Activated naive CD8-positive, alpha-beta T cell treated with anti-CD3 and anti-CD28 coated beads, Interleukin-2, amount 50 U/mL, for 16 hours (primary cell): Measurements from ENCODE around the gene LSM4.
"Not testable (repeated sequence)": the region's sequence is repeated elsewhere in the genome, so short reads cannot be mapped to it uniquely, and the experiment has no call there.

ENCODE experiments used
- DNase-seq: peaks from one replicate; pipeline ENCODE4 v3.0.0-alpha.2; 2020; ENCODE audit warnings: low read depth, low spot score

The LSM4 gene

DNA sequence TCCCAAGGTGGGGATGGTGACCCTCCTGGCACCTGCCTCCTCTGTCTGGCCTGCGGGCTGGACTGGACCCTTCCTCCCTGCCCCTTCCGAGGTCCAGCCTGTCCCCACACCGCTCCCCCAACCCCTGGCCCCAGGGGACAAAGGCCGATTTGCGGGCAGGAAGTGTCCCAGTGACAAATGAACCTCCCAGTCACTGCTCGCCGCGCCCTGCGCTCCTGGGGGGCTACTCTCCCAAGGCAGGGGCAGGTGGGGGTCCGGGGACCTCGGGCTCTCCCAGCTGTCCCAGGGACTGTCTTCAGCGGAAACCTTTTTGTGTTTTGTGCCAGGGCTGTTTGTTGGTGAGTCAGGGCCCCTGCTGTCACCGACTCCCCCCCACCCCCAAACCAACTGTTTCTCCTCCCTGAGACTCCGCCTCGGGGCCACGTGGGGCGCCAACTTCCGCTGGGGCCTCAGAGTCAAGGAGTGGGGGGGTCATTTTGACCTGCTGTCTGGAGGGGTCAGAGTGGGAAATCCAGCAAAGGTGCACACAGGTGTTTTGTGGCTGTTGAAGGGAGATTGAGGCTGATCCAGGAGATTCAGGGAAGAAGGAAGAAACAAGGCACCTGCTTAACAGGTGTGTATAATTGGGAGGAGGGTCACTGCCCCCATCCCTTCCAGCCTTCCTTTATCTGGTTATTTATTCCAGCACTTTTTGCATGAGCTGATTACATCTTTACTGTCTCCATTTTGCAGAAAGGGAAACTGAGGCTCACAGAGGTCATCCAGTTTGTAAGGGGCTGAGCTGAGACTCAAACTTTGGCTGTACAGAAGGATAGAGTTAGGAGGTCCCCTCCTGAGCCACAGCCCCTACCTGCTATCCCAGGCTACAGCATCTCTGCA, 18.4 kb upstream of the LSM4 start:
- DNase-seq = peak; percentile 51

DNA sequence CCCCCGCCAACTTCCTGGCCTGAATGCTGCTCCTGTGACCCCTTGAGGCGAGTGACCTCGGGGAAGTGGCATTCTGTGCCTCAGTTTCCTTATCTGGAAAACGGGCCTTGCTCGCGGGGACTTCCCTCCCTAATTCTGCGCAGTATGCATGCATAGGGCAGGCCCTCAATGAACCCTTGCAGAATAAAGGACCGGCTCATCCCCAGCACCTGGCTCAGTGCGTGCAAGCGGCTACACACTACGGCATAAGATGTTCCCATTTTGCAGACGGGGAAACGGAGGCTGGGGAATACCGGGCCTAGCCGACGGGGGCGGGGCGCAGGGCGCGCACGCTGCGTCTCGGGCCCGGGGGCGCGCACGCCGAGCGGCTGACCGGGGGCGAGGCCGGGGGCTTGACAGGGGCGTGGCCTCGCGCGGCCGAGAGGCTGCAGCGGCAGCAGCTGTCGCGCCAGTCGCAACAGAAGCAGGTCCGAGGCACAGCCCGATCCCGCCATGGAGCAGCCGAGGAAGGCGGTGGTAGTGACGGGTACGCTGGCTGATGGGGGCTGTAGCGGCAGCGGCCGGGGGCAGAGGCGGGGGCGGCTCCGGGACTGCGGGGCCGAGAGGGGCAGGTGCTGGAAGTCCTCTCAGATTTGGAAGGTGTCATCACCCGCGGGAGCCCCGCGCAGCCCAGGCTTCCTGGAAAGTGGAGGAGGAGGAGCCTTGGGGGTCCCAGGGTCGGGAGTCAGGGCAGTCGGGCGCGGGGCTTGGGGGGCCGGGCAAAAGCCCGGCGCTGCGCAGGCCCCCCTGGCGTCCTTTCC, 17.5 kb upstream of the LSM4 start, which contains the start of gene PGPEP1:
Gene PGPEP1 (plus strand): TSS at position 409 of the 800 bp plus-strand sequence. CDS start 84 bp downstream, at position 493.
- no peak for DNase-seq

GRCh38 chr19:18339723-18340122, 16.8 kb upstream of the LSM4 start:
- no peak for DNase-seq

DNA sequence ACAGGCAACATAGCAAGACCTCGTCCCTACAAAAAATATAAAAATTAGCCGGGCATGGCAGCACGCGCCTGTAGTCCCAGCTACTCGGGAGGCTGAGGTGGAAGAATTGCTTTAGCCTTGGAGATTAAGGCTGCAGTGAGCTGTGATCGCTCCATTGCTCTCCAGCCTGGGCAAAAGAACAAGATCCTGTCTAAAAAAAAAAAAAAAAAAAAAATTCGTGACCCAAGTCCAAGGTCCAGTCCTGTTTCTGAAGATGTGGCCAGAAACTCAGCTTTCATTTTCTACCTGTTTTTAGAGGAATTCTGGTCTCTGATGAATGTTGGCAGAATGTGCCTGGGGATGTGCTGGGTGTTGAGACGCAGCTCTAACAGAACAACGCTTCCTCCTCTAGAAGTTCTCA, 15.7 kb upstream of the LSM4 start:
- no peak for DNase-seq

DNA sequence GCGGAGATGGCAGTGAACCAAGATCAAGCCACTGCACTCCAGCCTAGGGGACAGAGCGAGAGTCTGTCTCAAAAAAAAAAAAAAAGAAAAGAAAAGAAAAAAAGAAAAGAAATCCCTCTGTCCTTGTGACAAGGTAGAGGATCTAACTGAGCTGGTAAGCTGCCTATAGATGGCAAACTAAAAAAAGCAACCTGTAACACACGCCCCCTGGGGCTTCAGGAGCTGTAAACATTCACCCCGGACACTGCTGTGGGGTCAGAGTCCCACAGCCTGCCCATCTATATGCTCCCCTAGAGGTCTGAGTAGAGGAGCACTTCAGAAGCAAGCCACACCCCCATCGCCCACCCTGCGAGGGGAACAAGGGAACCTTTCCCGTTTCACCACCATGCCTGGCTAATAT, 13.2 kb upstream of the LSM4 start:
- no peak for DNase-seq

GRCh38 chr19:18333680-18334079, 10.8 kb upstream of the LSM4 start:
- no peak for DNase-seq

DNA sequence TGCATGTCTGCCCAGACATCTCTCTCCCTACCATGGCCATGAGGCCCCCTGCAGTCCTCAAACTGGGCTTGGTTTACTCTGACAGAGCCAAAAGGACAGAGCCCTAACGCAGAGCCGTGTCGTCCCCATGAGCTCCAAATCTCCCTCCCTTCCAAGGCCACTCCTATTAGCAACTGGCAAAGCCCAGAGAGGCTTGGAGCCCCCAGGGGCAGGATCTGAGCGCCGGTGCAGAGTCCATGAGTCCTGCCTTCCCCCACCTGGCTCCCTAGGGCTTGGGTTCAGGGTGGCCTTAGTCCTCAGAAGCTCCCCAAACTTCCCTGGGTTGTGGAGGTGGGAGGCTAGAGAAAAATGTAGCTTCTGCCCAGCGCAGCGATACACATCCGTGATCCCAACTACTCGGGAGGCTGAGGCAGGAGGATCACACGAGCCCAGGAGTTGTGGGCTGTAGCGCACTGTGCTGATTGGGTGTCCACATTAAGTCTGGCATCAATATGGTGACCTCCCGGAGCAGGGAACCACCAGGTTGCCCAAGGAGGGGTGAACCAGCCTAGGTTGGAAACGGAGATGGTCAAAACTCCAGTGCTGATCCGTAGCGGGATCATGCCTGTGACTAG, 10.1 kb upstream of the LSM4 start:
- no peak for DNase-seq

DNA sequence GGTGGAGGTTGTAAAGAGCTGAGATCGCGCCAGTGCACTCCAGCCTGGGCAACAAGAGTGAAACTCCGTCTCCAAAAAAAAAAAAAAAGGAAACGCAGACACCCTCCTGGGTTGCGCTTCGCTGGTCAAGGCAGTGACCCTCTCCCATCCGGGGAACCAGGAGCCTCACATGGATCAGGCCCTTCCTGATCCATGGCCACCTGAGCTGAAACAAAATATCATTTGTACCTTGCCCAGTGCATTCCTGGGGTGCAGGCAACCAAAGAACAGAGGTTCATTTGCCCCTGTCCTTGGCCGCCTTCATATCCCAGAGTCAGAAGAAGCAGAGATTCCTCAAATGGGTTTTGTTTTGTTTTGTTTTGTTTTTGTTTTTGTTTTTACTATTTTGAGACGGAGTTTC, 8.0 kb upstream of the LSM4 start:
- DNase-seq = no peak

- no peak for DNase-seq
These were observed 6.1 kb upstream of the LSM4 start for GRCh38 chr19:18329035-18329376.

- peak; percentile 80 for DNase-seq
These were observed 5.6 kb upstream of the LSM4 start for GRCh38 chr19:18328340-18329034.

DNA sequence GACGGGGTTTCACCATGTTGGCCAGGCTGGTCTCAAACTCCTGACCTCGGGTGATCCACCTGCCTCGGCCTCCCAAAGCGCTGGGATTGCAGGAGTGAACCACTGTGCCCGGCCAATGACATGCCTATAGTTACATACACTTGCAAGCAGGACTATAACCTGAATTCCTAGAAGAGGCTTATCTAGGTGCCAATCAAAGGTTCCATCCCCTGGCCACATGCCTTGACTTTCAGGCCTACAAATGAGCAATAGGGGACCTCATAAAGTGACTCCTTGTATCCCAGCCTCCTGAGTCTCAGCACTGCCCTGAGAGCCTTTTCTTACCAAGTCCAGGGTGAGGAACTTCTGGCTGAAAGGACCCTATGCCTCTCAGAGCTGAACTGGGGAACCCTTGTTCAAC, 3.9 kb upstream of the LSM4 start:
- DNase-seq = no peak

DNA sequence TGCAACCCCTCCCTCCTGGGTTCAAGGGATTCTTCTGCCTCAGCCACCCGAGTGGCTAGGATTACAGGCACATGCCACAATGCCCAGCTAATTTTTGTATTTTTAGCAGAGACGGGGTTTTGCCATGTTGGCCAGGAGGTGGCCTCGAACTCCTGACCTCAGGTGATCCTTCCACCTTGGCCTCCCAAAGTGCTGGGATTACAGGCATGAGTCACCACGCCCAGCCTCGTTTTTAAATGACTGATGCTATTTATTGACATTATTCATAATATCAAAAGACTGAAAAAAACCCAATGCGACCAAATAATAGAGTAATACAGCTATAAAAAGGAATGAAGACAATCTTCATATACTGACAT, 1.5 kb upstream of the LSM4 start:
- not testable (repeated sequence) for DNase-seq

- DNase-seq = no peak
These were observed 538 bp downstream of the LSM4 start for GRCh38 chr19:18322318-18322758.

DNA sequence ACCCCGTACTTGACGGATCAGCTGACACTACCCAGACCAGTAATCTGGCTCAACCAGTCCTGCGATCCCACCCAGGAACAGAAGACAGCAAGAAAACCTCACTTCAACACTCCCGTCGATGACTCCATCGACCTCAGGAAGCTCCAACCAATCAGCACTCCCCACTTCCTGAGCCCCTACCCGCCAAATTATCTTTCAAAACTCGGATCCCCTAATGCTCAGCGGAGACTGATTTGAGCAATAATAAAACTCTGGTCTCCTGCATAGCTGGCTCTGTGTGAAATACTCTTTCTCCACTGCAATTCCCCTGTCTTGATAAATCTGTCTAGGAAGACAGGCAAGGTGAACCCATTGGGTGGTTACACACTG, 1.2 kb downstream of the LSM4 start:
- DNase-seq = no peak

- no peak for DNase-seq
These were observed 1.8 kb downstream of the LSM4 start for GRCh38 chr19:18320865-18321733.

GRCh38 chr19:18319591-18320135, 3.2 kb downstream of the LSM4 start:
- no peak for DNase-seq

- DNase-seq = no peak
These were observed 4.7 kb downstream of the LSM4 start for GRCh38 chr19:18317961-18318800.

DNA sequence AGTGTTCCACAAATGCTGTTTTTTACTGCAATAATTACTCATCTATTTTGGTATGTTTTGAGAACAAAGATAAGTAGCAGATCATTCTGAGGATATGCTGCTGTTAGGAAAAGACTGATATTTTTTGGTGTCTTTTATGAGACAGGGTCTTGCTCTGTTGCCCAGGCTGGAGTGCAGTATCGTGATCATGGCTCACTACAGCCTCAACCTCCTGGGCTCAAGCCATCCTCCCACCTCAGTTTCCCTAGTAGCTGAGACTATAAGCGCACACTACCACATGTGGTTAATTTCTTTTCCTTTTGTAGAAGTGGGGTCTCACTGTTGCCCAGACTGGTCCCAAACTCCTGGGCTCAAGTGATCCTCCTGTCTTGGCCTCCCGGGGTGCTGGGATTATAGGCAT, 9.5 kb downstream of the LSM4 start:
- no peak for DNase-seq

DNA sequence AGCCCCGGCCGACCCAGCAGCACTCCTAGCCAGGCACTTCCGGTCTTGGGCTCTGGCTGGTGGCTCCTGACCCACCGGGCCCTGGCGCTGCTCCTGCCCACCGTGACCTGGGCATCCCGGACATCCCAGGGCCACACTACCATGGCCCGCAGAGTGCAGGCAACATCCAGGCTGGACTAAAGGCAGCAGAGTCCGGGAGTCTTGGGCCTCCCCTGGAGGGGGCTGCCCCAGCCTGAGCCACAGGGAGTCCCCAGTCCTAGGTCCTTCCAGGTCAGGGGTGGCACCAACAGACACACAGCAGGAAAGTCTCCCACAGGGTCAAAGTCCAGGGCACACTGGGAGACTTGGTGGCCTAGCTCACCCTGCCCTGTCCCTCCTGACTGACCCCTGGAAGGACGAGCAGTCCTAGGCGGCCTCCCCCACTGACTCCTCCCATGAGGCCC, 10.8 kb downstream of the LSM4 start:
- DNase-seq = no peak
